ENCODE results near the gene TLR5.

TLR5 gene

DNA sequence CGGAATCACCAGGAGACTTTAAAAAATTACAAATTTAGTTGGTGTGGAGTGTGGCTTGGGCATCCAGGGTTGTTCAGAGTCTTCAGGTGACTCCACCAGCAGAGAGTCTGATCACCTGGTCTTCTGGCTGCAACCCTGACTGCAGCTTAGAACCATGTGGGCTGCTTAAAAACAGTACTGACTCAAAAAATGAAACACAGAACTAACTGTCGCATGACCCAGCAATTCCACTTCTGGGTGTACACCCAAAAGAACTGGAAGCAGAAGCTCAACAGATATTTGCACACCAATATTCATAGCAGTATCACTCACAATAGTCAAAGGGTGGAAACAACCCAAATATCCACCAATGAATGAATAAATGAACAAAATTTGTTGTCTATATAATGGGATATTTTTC lies 17.3 kb downstream of the TLR5 start:
- Histone ChIP-seq H3K4ac (ENCODE audit: low read length) (no peak overlapping the region), H2BK5ac (ENCODE audit: low read length) (no peak overlapping the region), H3K79me1 (ENCODE audit: low read depth, low read length) (no peaks in the 10 kb centered on the region), H2AK5ac (ENCODE audit: low read depth, low read length) (no peak overlapping the region), H4K91ac (ENCODE audit: low read depth, low read length, poor library complexity) (no peak overlapping the region), H3K36me3 (replicated peaks in 1 of 2; ENCODE audit: control insufficient read depth in 2 of 2, insufficient read depth in 2 of 2, low read length in 2 of 2) (no peaks in the 10 kb centered on the region), H2BK15ac (ENCODE audit: low read length) (no peak overlapping the region), H3K4me1 (ENCODE audit: control insufficient read depth in 2 of 2, insufficient read depth in 1 of 2, low read depth in 1 of 2, low read length in 2 of 2) (peaks cover 0 to 23% of the 10 kb centered on the region in 2 donors), H2AFZ (ENCODE audit: low read length) (no peak overlapping the region), H3K23ac (ENCODE audit: low read depth, low read length, poor library complexity) (no peak overlapping the region), H3K27me3 (ENCODE audit: control insufficient read depth in 3 of 3, insufficient read depth in 3 of 3, low read depth in 1 of 3, low read length in 3 of 3) (peaks cover 0 to 29% (median 3%) of the 10 kb centered on the region in 3 experiments), H3K14ac (ENCODE audit: low read length) (no peak overlapping the region), H3K4me3 (ENCODE audit: low read length in 2 of 2) (no peak overlapping the region), H4K8ac (ENCODE audit: low read depth, low read length) (no peak overlapping the region), H3K9ac (ENCODE audit: low read depth, low read length, poor library complexity) (no peak overlapping the region), H2BK120ac (ENCODE audit: low read depth, low read length) (no peak overlapping the region), H3K9me3 (replicated peaks in 1 of 2; ENCODE audit: control insufficient read depth in 2 of 2, insufficient read depth in 1 of 2, low read depth in 1 of 2, low read length in 2 of 2) (no peaks in the 10 kb centered on the region), H2BK12ac (ENCODE audit: low read length) (no peak overlapping the region), H3K27ac (replicated peaks; ENCODE audit: low read length) (no peak overlapping the region), H3K18ac (ENCODE audit: low read length) (no peak overlapping the region), H3K4me2 (ENCODE audit: insufficient read depth, low read length, poor library complexity, severe bottlenecking) (no peak overlapping the region)
- no peak for DNase-seq (ENCODE audit: low spot score)
- no CpG with 5 or more reads among the region's 2 CpGs for WGBS, 2 donors (ENCODE audit: extremely low coverage in 2 of 2, insufficient read length in 2 of 2, insufficient replicate concordance in 1 of 2)

DNA sequence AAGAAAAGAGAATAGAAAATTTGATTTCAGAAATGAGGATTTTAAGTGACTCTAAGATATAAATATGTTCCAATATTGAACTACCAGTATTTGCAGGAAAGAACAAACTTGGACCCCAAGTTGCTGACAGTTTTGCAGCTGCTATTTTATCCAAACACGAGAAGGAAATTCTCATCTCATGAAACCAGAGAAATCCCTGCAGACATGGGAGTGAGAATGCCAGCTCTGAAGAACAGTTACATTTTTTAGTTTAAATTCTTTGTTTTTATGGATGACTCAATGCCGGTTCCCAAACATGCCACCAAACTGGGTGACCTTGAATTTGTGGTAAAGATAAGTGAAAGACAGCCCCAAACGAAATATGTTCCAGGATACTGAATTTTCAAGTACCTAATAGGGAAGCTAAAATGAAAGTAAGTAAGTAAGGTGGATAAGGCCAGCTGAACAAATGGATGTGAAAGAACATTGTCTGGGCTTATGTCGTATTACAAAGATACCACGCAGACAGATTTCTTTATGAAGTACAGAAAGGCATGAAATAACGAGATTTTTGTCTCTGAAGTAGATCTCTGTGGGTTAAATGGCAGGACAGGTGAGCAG lies 19.9 kb downstream of the TLR5 start:
- Histone ChIP-seq H3K36me3 (replicated peaks in 1 of 2; ENCODE audit: control insufficient read depth in 2 of 2, insufficient read depth in 2 of 2, low read length in 2 of 2) (no peaks in the 10 kb centered on the region), H3K4me3 (ENCODE audit: low read length in 2 of 2) (no peak overlapping the region), H3K79me1 (ENCODE audit: low read depth, low read length) (no peaks in the 10 kb centered on the region), H2AK5ac (ENCODE audit: low read depth, low read length) (no peak overlapping the region), H4K91ac (ENCODE audit: low read depth, low read length, poor library complexity) (no peak overlapping the region), H2BK12ac (ENCODE audit: low read length) (no peak overlapping the region), H2BK5ac (ENCODE audit: low read length) (no peak overlapping the region), H2BK15ac (ENCODE audit: low read length) (no peak overlapping the region), H2AFZ (ENCODE audit: low read length) (no peak overlapping the region), H3K4ac (ENCODE audit: low read length) (no peak overlapping the region), H3K4me1 (ENCODE audit: control insufficient read depth in 2 of 2, insufficient read depth in 1 of 2, low read depth in 1 of 2, low read length in 2 of 2) (peaks cover 0 to 10% of the 10 kb centered on the region in 2 donors), H3K18ac (ENCODE audit: low read length) (no peak overlapping the region), H3K4me2 (ENCODE audit: insufficient read depth, low read length, poor library complexity, severe bottlenecking) (no peak overlapping the region), H3K23ac (ENCODE audit: low read depth, low read length, poor library complexity) (no peak overlapping the region), H3K27ac (replicated peaks; ENCODE audit: low read length) (no peak overlapping the region), H3K14ac (ENCODE audit: low read length) (no peak overlapping the region), H4K8ac (ENCODE audit: low read depth, low read length) (no peak overlapping the region), H3K27me3 (ENCODE audit: control insufficient read depth in 3 of 3, insufficient read depth in 3 of 3, low read depth in 1 of 3, low read length in 3 of 3) (peaks cover 0 to 12% (median 3%) of the 10 kb centered on the region in 3 experiments), H3K9ac (ENCODE audit: low read depth, low read length, poor library complexity) (no peak overlapping the region), H3K9me3 (replicated peaks in 1 of 2; ENCODE audit: control insufficient read depth in 2 of 2, insufficient read depth in 1 of 2, low read depth in 1 of 2, low read length in 2 of 2) (no peaks in the 10 kb centered on the region), H2BK120ac (ENCODE audit: low read depth, low read length) (no peak overlapping the region)
- DNase-seq (ENCODE audit: low spot score), result no peak
- WGBS, 2 donors (ENCODE audit: extremely low coverage in 2 of 2, insufficient read length in 2 of 2, insufficient replicate concordance in 1 of 2), result no CpG with 5 or more reads among the region's 6 CpGs

DNA sequence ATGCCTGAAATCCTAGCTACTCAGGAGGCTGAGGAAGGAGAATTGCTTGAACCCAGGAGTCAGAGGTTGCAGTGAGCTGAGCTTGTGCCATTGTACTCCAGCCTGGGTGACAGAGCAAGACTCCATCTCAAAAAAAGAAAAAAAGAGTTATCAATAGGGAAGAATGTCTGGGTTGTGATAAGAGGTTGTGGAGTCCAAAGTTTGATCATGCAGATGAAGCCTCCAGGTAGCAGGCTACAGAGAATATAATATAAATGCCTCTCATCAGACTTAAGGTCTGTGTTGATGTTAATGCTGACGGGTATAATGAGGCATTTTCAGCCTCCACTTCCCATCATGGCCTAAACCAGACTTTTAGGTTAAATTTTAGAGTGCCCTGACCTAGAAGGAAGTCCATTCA lies 24.6 kb downstream of the TLR5 start:
- Histone ChIP-seq H2AK5ac (ENCODE audit: low read depth, low read length) (no peak overlapping the region), H3K9me3 (replicated peaks in 1 of 2; ENCODE audit: control insufficient read depth in 2 of 2, insufficient read depth in 1 of 2, low read depth in 1 of 2, low read length in 2 of 2) (no peaks in the 10 kb centered on the region), H3K4ac (ENCODE audit: low read length) (no peak overlapping the region), H2BK12ac (ENCODE audit: low read length) (no peak overlapping the region), H2BK15ac (ENCODE audit: low read length) (no peak overlapping the region), H4K8ac (ENCODE audit: low read depth, low read length) (no peak overlapping the region), H3K14ac (ENCODE audit: low read length) (no peak overlapping the region), H3K9ac (ENCODE audit: low read depth, low read length, poor library complexity) (no peak overlapping the region), H2BK5ac (ENCODE audit: low read length) (no peak overlapping the region), H3K23ac (ENCODE audit: low read depth, low read length, poor library complexity) (no peak overlapping the region), H3K27ac (replicated peaks; ENCODE audit: low read length) (no peak overlapping the region), H3K4me3 (ENCODE audit: low read length in 2 of 2) (no peak overlapping the region), H3K36me3 (replicated peaks in 1 of 2; ENCODE audit: control insufficient read depth in 2 of 2, insufficient read depth in 2 of 2, low read length in 2 of 2) (no peaks in the 10 kb centered on the region), H3K18ac (ENCODE audit: low read length) (no peak overlapping the region), H3K4me1 (ENCODE audit: control insufficient read depth in 2 of 2, insufficient read depth in 1 of 2, low read depth in 1 of 2, low read length in 2 of 2) (no peaks in the 10 kb centered on the region), H2AFZ (ENCODE audit: low read length) (no peak overlapping the region), H3K27me3 (ENCODE audit: control insufficient read depth in 3 of 3, insufficient read depth in 3 of 3, low read depth in 1 of 3, low read length in 3 of 3) (peaks cover 0 to 11% (median 1%) of the 10 kb centered on the region in 3 experiments), H3K79me1 (ENCODE audit: low read depth, low read length) (no peaks in the 10 kb centered on the region), H2BK120ac (ENCODE audit: low read depth, low read length) (no peak overlapping the region), H4K91ac (ENCODE audit: low read depth, low read length, poor library complexity) (no peak overlapping the region), H3K4me2 (ENCODE audit: insufficient read depth, low read length, poor library complexity, severe bottlenecking) (no peak overlapping the region)
- no CpG with 5 or more reads among the region's 1 CpG for WGBS, 2 donors (ENCODE audit: extremely low coverage in 2 of 2, insufficient read length in 2 of 2, insufficient replicate concordance in 1 of 2)
- no peak for DNase-seq (ENCODE audit: low spot score)

DNA sequence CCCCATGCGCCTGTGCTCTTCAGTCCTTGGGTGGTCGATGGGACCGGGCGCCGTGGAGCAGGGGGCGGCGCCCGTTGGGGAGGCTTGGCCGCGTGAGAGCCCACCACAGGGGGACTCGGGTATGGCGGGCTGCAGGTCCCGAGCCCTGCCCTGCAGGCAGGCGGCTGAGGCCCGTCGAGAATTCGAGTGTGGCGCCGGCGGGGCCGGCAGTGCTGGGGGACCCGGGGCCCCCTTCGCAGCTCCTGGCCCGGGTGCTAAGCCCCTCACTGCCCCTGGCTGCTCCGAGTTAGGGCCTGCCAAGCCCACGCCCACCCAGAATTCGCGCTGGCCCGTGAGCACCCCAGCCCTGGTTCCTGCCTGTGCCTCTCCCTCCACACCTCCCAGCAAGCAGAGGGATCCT lies 26.1 kb downstream of the TLR5 start:
- Histone ChIP-seq H3K4me3 (ENCODE audit: low read length in 2 of 2) (no peak overlapping the region), H3K18ac (ENCODE audit: low read length) (peak overlapping the region; percentile 22)
- WGBS, 2 donors (ENCODE audit: extremely low coverage in 2 of 2, insufficient read length in 2 of 2, insufficient replicate concordance in 1 of 2), result no CpG with 5 or more reads among the region's 29 CpGs

More for the DNA sequence above, 26.1 kb downstream of the TLR5 start:
- Histone ChIP-seq H3K27ac (replicated peaks; ENCODE audit: low read length) (no peak overlapping the region), H4K8ac (ENCODE audit: low read depth, low read length) (no peak overlapping the region), H2BK5ac (ENCODE audit: low read length) (no peak overlapping the region), H4K91ac (ENCODE audit: low read depth, low read length, poor library complexity) (no peak overlapping the region), H3K4me1 (ENCODE audit: control insufficient read depth in 2 of 2, insufficient read depth in 1 of 2, low read depth in 1 of 2, low read length in 2 of 2) (no peaks in the 10 kb centered on the region), H2BK15ac (ENCODE audit: low read length) (peak overlapping the region; percentile 51), H3K14ac (ENCODE audit: low read length) (no peak overlapping the region), H2AFZ (ENCODE audit: low read length) (no peak overlapping the region), H3K9ac (ENCODE audit: low read depth, low read length, poor library complexity) (no peak overlapping the region), H3K4me2 (ENCODE audit: insufficient read depth, low read length, poor library complexity, severe bottlenecking) (no peak overlapping the region), H2BK12ac (ENCODE audit: low read length) (no peak overlapping the region), H2AK5ac (ENCODE audit: low read depth, low read length) (no peak overlapping the region), H3K9me3 (replicated peaks in 1 of 2; ENCODE audit: control insufficient read depth in 2 of 2, insufficient read depth in 1 of 2, low read depth in 1 of 2, low read length in 2 of 2) (no peaks in the 10 kb centered on the region), H3K36me3 (replicated peaks in 1 of 2; ENCODE audit: control insufficient read depth in 2 of 2, insufficient read depth in 2 of 2, low read length in 2 of 2) (no peaks in the 10 kb centered on the region), H3K23ac (ENCODE audit: low read depth, low read length, poor library complexity) (no peak overlapping the region), H3K27me3 (ENCODE audit: control insufficient read depth in 3 of 3, insufficient read depth in 3 of 3, low read depth in 1 of 3, low read length in 3 of 3) (peaks cover 0 to 2% (median 0%) of the 10 kb centered on the region in 3 experiments), H3K4ac (ENCODE audit: low read length) (no peak overlapping the region), H3K79me1 (ENCODE audit: low read depth, low read length) (no peaks in the 10 kb centered on the region), H2BK120ac (ENCODE audit: low read depth, low read length) (no peak overlapping the region)
- DNase-seq (ENCODE audit: low spot score), result no peak

All from neuronal stem cell (in vitro differentiated cells).